Effector memory CD4-positive, alpha-beta T cell (primary cell): ENCODE data around the gene SH3GLB2.
"Not testable (repeated sequence)": the region's sequence is repeated elsewhere in the genome, so short reads cannot be mapped to it uniquely, and the experiment has no call there.

Experiments
- DNase-seq, 3 donors: peaks; one replicate each; pipeline ENCODE4 v3.0.0-alpha.2; 2020
- H3K27ac ChIP-seq: 2 replicates; pipeline ENCODE4 v1.7.0; 2013; ENCODE audit warnings: mild to moderate bottlenecking, low read length, moderate library complexity; ENCODE audit not compliant: insufficient read depth, poor library complexity, severe bottlenecking
- H3K27me3 ChIP-seq: replicated peaks from 2 replicates; pipeline ENCODE4 v1.7.0; 2013; ENCODE audit warnings: mild to moderate bottlenecking, low read length; ENCODE audit not compliant: insufficient read depth, control insufficient read depth, poor library complexity, severe bottlenecking
- H3K36me3 ChIP-seq: 2 replicates; pipeline ENCODE4 v1.7.0; 2013; ENCODE audit warnings: mild to moderate bottlenecking, low read length, moderate library complexity; ENCODE audit not compliant: control insufficient read depth, insufficient read depth
- H3K4me1 ChIP-seq: 2 replicates; pipeline ENCODE4 v1.7.0; 2013; ENCODE audit warnings: low read length, mild to moderate bottlenecking; ENCODE audit not compliant: control insufficient read depth, insufficient read depth, poor library complexity, severe bottlenecking
- H3K4me3 ChIP-seq: 2 replicates; pipeline ENCODE4 v1.7.0; 2013; ENCODE audit warnings: low read length, low read depth, mild to moderate bottlenecking; ENCODE audit not compliant: insufficient read depth, poor library complexity, severe bottlenecking
- H3K9me3 ChIP-seq: 2 replicates; pipeline ENCODE4 v1.7.0; 2013; ENCODE audit warnings: mild to moderate bottlenecking, low read length, moderate library complexity; ENCODE audit not compliant: control insufficient read depth

Gene SH3GLB2

DNA sequence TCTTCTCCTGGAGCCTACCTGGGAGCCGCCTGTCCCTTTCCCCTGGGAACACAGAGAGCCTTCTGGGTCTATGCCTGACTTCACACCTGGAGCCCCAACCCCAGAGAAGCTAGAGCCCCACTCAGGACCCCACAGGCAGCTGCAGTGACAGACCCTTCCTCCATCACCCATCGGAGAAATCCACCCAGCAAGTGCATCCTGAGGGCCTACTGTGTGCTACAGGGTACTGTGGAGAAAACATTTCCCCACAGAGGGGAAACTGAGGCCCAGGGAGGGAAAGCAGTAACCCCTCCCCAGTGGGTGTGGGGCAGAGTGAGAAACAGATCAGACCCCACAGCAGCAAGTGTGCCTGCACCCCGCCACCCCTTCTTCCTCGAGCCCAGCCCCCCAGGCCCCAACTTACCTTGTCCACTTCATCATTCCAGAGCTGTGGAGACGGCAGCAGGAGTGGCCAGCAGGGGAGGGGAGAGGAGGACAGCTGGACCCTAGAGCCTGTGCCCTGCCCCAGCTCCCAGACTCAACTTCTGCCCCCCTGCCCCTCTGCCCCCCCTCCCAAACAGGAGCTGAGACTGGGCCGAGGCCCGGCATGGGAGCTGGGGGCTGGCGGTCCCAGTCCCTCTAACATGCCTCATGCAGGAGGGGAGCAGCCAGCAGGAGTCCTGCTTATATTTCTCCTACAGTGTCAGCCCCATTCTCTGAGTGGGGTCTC, 17.7 kb downstream of the SH3GLB2 start:
- no peaks in the 10 kb centered on the region for H3K27me3 ChIP-seq
- H3K4me3 ChIP-seq, result no peak overlapping the region
- peaks cover 68% of the 10 kb centered on the region for H3K36me3 ChIP-seq
- no peak overlapping the region for H3K27ac ChIP-seq
- no peaks in the 10 kb centered on the region for H3K9me3 ChIP-seq
- no peaks in the 10 kb centered on the region for H3K4me1 ChIP-seq
- DNase-seq, result no peak

DNA sequence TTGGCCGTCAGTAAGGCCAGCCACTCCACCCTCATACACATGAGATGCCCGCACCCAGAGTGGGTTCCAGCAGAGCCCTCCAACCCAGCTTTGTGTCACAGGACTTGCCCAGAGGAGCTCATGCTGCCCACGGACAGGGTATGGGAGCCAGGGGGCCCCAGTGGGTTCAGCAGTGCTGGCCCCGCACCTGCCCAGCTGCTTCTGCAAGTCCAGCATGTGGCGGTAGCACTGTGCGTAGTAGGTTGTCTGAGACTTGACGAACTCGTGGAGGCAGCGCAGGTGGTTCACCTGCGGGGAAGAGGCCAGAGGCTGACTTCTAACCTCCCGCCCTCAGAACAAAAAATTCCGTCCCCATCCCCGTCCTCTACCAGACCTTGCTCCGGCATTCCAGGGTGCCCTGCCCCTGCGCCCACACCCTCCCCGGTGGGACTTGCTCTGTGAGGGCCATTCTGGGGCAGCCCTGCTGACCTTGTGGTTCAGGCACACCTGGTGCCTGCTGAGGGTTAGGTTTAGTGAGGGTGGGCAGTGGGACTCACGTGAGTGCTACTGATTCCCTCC, 18.5 kb downstream of the SH3GLB2 start:
- Histone ChIP-seq H3K4me3 (no peak overlapping the region), H3K9me3 (no peaks in the 10 kb centered on the region), H3K27me3 (no peaks in the 10 kb centered on the region), H3K4me1 (no peaks in the 10 kb centered on the region), H3K36me3 (peaks cover 76% of the 10 kb centered on the region), H3K27ac (no peak overlapping the region)
- no peak for DNase-seq

DNA sequence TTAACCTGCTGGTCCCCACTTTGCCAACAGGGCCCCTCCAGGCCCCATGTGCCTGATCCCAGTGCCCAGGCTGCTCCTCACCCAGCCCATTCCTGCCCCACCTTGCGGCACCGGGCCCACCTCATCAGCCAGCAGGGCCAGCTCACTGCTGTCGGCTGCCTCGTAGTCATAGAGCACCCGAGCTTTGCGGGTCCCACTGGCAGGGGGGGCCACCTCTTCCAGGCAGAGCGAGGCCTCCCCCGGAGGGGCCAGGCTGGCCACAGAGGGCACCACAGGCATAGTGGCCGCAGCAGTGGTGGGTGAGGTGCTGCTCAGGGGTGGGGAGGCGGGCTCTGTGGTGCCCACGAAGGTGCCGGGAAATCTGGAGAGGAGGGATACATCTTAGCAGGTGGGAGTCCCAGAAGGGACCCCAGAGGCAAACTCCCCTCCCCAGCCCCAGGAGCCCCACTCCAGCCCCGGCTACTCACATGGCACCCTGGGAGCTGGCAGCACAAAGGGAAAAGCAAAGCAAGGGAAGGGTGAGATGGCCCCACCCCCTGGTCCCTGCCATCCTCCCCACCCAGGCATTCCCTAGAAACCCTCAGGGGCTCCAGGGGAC, 19.0 kb downstream of the SH3GLB2 start:
- H3K4me3 ChIP-seq, result no peak overlapping the region
- H3K27me3 ChIP-seq, result no peaks in the 10 kb centered on the region
- H3K9me3 ChIP-seq, result no peaks in the 10 kb centered on the region
- peaks cover 70% of the 10 kb centered on the region for H3K36me3 ChIP-seq
- H3K4me1 ChIP-seq, result no peaks in the 10 kb centered on the region
- no peak for DNase-seq
- no peak overlapping the region for H3K27ac ChIP-seq

DNA sequence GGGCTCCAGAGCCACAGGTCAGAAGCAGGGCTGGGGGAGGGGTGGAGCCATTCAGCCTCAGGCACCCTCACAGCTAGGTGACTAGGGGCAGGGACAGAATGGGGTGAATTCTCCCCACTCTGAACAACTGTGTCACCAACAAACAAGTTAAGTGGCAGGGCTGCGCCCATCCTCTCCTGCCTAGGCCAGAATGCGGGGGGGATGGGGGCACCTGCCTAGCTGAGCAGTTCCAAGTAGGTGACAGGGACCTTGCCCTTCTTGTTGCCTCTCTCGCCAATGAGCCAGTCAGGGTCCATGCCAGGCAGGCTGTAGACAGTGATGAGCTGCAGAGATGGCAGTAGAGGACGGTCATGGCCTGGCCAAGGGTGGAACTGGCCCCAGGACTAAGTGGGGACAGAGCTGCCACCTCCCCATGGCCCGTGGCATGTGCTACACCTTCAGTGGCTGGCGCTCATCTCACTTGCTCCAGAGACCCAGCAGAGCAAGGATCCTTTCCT, 19.6 kb downstream of the SH3GLB2 start:
- no peaks in the 10 kb centered on the region for H3K9me3 ChIP-seq
- peaks cover 65% of the 10 kb centered on the region for H3K36me3 ChIP-seq

DNA sequence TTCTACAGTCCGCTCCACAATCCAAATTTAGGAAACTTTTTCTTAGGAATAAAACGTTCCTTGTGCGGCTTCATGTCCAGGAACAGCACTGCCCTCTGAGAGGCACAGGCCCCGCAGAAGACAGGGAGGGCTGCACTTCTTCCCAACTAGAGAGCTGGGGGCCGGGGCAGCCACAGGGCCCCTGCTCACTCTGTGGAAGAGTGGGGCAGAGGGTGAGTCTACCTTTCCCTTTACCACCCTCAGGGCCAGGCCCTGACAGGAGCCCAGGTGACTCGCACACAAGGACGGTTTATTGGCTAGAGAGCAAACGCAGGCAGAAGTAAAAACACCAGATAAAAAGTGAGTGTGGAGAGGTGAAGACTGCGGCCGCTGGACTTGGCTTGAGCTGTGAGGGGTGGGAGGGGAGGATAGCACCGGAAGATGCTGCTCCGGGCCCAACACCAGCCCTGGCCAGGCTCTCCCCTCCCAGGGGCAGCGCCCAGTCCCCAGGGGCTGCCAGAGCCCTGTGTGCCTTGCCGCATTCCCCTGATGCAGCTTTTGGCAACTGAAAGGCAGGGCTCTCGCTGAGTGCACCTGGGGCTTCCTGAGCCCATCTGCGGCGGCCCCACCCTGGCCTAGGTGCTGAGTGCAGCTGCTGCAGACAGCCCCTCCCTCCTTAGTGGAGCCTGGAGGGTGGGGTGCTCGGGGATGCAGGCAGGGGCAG, 20.2 kb downstream of the SH3GLB2 start:
- Histone ChIP-seq H3K4me3 (no peak overlapping the region), H3K27me3 (no peaks in the 10 kb centered on the region), H3K4me1 (no peaks in the 10 kb centered on the region), H3K27ac (no peak overlapping the region), H3K36me3 (peaks cover 63% of the 10 kb centered on the region), H3K9me3 (no peaks in the 10 kb centered on the region)
- no peak for DNase-seq

More for the DNA sequence above, 19.6 kb downstream of the SH3GLB2 start:
- Histone ChIP-seq H3K4me1 (no peaks in the 10 kb centered on the region), H3K27me3 (no peaks in the 10 kb centered on the region), H3K4me3 (no peak overlapping the region), H3K27ac (no peak overlapping the region)
- no peak for DNase-seq

DNA sequence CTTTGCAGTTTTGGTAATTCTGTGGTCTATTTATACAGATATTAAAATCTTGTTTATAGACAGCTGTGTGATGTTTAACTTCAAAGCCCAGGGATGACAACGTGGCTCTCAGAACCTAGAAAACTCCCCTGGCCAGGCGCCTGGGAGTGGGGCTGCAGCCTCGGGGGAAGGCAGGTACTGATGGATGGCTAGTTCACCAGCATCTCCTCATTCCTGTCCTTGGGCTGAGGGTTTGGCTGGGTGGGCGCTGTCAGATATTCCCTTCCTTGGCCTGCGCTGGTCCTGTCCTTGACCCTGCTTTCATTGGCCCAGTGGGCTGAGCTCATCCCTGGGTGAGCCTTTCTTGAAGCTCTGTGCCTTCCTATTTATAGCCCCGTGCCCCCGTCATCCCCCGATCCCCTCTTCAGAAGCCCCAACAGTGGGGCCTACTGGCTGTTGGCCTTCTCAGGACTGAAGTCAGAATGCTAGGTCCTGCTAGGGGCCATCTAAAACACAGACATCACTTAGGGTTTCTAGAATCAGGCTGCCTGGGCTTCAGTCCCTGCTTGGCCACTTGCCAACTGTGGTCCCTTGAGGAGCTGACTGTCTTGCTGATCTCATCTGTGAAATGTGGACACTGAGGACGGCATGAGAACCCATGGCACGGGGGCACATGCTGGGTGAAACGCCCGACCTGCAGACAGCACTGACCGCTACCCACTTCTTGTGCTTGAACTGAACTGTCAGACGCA, 20.9 kb downstream of the SH3GLB2 start:
- DNase-seq, result no peak
- H3K36me3 ChIP-seq, result peaks cover 63% of the 10 kb centered on the region
- H3K4me3 ChIP-seq, result no peak overlapping the region
- H3K9me3 ChIP-seq, result no peaks in the 10 kb centered on the region
- H3K27ac ChIP-seq, result no peak overlapping the region
- H3K4me1 ChIP-seq, result no peaks in the 10 kb centered on the region
- no peaks in the 10 kb centered on the region for H3K27me3 ChIP-seq

DNA sequence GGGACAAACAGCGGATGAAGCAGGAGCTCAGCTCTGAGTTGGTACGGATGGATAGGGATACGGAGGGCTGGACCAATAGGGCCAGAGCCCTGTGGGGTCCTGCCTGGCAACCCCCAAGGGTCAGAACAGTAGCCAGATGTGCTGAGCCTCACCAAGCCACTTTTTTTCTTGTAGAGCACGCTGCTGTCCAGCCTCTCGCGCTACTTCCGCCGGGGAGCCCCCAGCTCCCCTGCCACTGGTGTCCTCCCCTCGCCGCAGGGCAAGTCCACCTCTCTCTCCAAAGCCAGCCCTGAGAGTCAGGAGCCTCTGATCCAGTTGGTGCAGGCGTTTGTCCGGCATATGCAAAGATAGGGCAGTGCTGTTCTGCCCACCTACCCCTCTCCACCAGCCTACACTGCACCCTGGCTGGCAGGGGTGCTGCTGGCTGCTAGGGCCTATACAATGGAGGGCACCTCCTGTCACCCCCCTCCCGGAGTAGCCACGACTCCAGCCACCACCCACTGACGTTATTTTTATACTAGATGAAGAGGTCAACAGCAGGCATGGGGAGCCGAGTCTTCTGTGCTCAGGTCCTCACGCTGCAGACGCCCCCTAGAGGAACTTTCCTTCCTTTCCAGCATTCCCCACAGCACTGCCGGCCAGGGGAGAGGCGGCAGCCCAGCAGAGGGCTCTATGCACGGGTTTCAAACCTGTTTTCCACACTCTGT, 21.6 kb downstream of the SH3GLB2 start:
- Histone ChIP-seq H3K4me1 (no peaks in the 10 kb centered on the region), H3K27me3 (no peaks in the 10 kb centered on the region), H3K9me3 (no peaks in the 10 kb centered on the region), H3K36me3 (peaks cover 65% of the 10 kb centered on the region), H3K27ac (no peak overlapping the region), H3K4me3 (no peak overlapping the region)
- peak in 1 of 3 donors; percentile 13 for DNase-seq

DNA sequence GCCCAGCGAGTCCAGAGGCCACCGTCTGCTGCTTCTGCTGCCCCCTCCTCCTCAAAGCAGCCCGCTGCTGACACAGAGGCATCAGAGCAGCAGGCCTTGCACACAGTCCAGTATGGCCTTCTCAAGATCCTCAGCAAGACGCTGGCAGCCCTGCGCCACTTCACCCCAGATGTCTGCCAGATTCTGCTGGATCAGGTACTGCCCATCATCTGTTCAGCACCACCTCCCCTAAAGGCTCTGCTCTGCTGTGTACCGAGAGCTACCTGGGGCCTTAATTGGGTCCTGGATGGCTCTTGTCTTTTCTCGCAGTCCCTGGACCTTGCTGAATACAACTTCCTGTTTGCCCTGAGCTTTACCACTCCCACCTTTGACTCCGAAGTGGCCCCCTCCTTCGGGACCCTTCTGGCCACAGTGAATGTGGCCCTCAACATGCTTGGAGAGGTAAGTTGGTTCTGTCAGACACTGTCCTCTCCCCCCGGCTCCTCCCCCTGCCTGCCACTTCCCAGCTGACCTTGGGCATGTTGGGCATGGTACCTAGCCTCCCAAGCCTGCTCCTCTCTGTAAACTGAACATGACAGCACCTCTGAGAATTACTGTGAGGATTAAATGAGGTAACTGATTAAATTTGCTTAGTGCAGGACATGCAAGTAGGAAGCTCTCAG, 22.7 kb downstream of the SH3GLB2 start:
- H3K27ac ChIP-seq, result no peak overlapping the region
- H3K27me3 ChIP-seq, result no peaks in the 10 kb centered on the region
- DNase-seq, result no peak
- no peaks in the 10 kb centered on the region for H3K4me1 ChIP-seq
- peaks cover 62% of the 10 kb centered on the region for H3K36me3 ChIP-seq
- no peak overlapping the region for H3K4me3 ChIP-seq
- H3K9me3 ChIP-seq, result no peaks in the 10 kb centered on the region

DNA sequence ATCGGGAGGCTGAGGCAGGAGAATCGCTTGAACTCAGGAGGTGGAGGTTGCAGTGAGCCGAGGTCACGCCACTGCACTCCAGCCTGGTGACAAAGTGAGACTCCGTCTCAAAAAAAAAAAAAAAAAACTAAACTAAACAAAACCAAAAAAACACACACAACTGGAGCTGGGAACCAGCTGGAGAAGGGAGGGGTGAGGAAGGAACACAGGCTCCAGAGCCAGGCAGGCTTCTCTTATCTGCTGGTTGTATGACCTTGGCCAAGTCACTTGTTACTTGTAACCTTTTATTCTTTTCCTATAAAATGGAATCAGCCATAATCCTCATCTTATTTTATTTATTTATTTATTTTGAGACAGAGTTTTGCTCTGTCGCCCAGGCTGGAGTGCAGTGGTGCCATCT, 24.0 kb downstream of the SH3GLB2 start:
- not testable (repeated sequence) for H3K27ac ChIP-seq, H3K4me3 ChIP-seq, H3K4me1 ChIP-seq, H3K9me3 ChIP-seq, DNase-seq, H3K27me3 ChIP-seq
- H3K36me3 ChIP-seq, result peaks cover 68% of the 10 kb centered on the region
